Upper lobe of left lung (tissue), 4 donors: Measurements from ENCODE around the gene SGCE.

Experiments
- CTCF ChIP-seq, 6 experiments: fragments of 450-650 bp in 4 of 6; fragments of 200-600 bp in 2 of 6; sonication (generic) in 2 of 6; IDR thresholded peaks; one replicate each; pipeline ENCODE4 v1.5.1; 2016 to 2019; ENCODE audit warnings: antibody characterized with exemption in 6 of 6
- EP300 ChIP-seq, 4 donors: sonication (generic); formaldehyde crosslinking; IDR thresholded peaks; one replicate each; pipeline ENCODE4 v1.5.1; 2017; ENCODE audit warnings: antibody characterized with exemption in 4 of 4, control low read depth in 2 of 4
- POLR2A ChIP-seq, 4 donors: fragments of 450-650 bp; IDR thresholded peaks; one replicate each; pipeline ENCODE4 v1.5.1; 2016 to 2017; ENCODE audit warnings: antibody characterized with exemption in 4 of 4, mild to moderate bottlenecking in 2 of 4
- POLR2AphosphoS5 ChIP-seq, 2 donors: sonication (generic); formaldehyde crosslinking; IDR thresholded peaks; one replicate each; pipeline ENCODE4 v1.5.1; 2017; ENCODE audit warnings: antibody characterized with exemption in 2 of 2

- no peak for TF ChIP-seq POLR2A (IDR thresholded peaks at IDR 0.05)
- TF ChIP-seq CTCF (IDR thresholded peaks at IDR 0.05): no peak
- no peak for TF ChIP-seq POLR2AphosphoS5 (IDR thresholded peaks at IDR 0.05)
- no peak for TF ChIP-seq EP300 (IDR thresholded peaks at IDR 0.05)
Observed at GRCh38 chr7:94547126-94547525, 108.8 kb downstream of the SGCE start.
